Omental fat pad (tissue), 4 donors: ENCODE results near the gene MAGI2. TPM values are rescaled to one million over a fixed set of nuclear protein-coding genes. Genes with fewer than 3 reads are reported as not detected.
A peak's percentile ranks its signal among the peaks of the same experiment; 100 is the strongest.

Experiments used
- ATAC-seq: fragments of 150-250 bp; one replicate; pipeline ENCODE4 v1.9.1; 2016; ENCODE audit warnings: mild to moderate bottlenecking, moderate library complexity; ENCODE audit not compliant: low FRiP score
- DNase-seq: peaks from one replicate; pipeline ENCODE4 v3.0.0-alpha.2; 2019; ENCODE audit warnings: low spot score
- total RNA-seq, 4 donors: library from RNA; depleted of rRNA; stranded (reverse); fragments of >200 nt; gene quantifications; one replicate each; pipeline ENCODE4 v1.1.0, GENCODE V29; 2016
- TF ChIP-seq, protein P1 (sequence below), 3 donors: fragments of 450-650 bp; IDR thresholded peaks; one replicate each; pipeline ENCODE4 v1.5.1; 2016 to 2017; ENCODE audit warnings: antibody characterized with exemption in 3 of 3, mild to moderate bottlenecking in 3 of 3, moderate library complexity in 2 of 3

The MAGI2 gene
- total RNA-seq, 4 donors from 2014 or later: 9.3 to 20.6 (median 13.2) TPM

- ATAC-seq (no peak), DNase-seq (no peak)
- TF ChIP-seq, protein P1, sequence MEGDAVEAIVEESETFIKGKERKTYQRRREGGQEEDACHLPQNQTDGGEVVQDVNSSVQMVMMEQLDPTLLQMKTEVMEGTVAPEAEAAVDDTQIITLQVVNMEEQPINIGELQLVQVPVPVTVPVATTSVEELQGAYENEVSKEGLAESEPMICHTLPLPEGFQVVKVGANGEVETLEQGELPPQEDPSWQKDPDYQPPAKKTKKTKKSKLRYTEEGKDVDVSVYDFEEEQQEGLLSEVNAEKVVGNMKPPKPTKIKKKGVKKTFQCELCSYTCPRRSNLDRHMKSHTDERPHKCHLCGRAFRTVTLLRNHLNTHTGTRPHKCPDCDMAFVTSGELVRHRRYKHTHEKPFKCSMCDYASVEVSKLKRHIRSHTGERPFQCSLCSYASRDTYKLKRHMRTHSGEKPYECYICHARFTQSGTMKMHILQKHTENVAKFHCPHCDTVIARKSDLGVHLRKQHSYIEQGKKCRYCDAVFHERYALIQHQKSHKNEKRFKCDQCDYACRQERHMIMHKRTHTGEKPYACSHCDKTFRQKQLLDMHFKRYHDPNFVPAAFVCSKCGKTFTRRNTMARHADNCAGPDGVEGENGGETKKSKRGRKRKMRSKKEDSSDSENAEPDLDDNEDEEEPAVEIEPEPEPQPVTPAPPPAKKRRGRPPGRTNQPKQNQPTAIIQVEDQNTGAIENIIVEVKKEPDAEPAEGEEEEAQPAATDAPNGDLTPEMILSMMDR (IDR thresholded peaks at IDR 0.05): no peak
Observed at GRCh38 chr7:79320741-79321473, 132.6 kb downstream of the MAGI2 start.

GRCh38 chr7:79319369-79319768 lies 134.1 kb downstream of the MAGI2 start:
- DNase-seq (no peak), ATAC-seq (no peak)
- TF ChIP-seq, protein P1 (IDR thresholded peaks at IDR 0.05): no peak

GRCh38 chr7:79317728-79318127 lies 135.7 kb downstream of the MAGI2 start:
- ATAC-seq (peak; percentile 78), DNase-seq (no peak)
- TF ChIP-seq, protein P1 (IDR thresholded peaks at IDR 0.05): no peak

DNA sequence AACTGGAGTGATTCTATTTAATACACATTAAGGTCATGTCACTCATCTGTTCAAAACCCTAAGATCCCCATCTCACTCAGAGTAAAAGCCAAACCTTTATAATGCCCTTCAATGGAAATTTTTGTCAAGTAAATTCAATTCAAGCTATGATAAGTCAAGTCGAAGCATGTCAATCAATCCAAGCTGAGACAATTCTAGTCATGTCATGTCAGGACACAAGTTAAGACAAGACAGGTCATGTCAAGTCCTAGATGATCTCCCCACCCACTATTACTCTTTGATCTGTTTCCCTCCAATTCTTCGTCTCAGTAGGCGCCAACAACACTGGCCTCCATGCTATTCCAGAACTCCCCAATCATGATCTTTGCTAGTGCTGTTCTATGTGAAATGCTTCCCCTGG lies 141.4 kb downstream of the MAGI2 start:
- no peak for DNase-seq
- ATAC-seq: no peak
- TF ChIP-seq, protein P1 (IDR thresholded peaks at IDR 0.05): no peak

DNA sequence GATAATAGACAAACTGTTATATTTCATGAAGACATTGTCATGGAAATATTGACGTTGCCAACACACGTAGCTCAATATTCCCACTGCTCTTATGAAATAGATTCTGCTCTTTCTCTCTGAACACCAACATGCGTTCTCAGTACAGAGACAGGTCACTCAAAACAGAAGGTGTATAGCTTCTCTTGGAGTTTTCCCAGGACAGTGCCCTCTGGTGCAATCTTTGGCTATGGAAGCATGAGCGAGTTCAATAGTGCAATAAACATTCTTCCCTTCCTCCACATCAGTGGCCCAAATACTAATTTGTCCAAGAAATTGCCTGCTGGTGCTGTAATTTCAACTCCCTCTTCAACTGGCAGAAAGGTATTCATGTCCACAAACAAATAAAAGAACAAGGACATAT lies 145.3 kb downstream of the MAGI2 start:
- DNase-seq (no peak), ATAC-seq (peak; percentile 90)

DNA sequence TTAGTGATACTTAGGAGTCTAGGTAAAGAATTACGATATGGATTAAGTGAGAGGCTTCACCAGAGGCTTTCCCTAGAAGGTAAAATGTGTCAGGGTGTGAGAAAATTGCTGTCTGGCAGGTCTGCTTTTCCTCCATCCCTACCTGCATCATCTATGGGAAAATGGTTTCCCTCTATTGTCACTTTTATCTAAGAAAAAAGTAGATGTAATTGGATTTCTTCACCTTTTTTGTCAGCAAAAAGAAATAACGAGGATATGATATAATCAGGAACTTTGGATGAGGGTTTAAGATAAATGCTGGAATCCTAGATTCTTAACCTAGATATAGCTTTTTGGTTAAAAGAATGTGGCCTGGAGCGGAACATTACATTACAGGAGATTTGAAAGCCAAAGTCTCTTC lies 146.1 kb downstream of the MAGI2 start:
- TF ChIP-seq, protein P1 (IDR thresholded peaks at IDR 0.05): no peak
- no peak for DNase-seq
- ATAC-seq: no peak

More for the DNA sequence above, 145.3 kb downstream of the MAGI2 start:
- TF ChIP-seq, protein P1 (IDR thresholded peaks at IDR 0.05): no peak

DNA sequence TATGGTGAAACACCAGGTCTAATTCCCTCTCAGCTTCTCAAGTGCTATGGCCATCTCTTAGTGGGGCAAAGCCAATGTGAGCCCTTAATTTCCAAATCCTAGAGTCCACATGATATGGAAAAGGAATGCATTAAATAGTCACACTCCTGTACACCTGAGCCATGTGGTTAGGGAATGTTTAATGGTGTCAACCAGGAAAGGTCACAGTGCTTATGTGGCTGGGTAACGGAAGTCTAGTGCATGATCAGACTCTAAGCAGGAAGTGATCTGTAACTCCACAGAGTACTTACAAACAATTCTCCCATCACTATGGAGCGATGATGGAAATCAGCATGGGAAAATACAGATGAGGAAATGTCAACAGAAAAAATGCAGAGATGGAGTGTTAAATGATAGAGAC lies 148.8 kb downstream of the MAGI2 start:
- DNase-seq: no peak
- TF ChIP-seq, protein P1 (IDR thresholded peaks at IDR 0.05): no peak
- no peak for ATAC-seq
